GM06990 (cell line): ENCODE results near the gene LRFN4.

Source experiments
- DNase-seq: peaks from one replicate; pipeline ENCODE4 v3.0.0-alpha.2; 2011; ENCODE audit not compliant: insufficient read length; ENCODE audit errors: extremely low read depth
- H3K27me3 ChIP-seq: replicated peaks from 2 replicates; pipeline ENCODE4 v1.6.0; 2011; ENCODE audit warnings: low read length; ENCODE audit not compliant: control insufficient read depth, insufficient read depth
- H3K36me3 ChIP-seq: 2 replicates; pipeline ENCODE4 v1.5.1; 2011; ENCODE audit warnings: low read length; ENCODE audit not compliant: control insufficient read depth, insufficient read depth
- H3K4me3 ChIP-seq: replicated peaks from 2 replicates; pipeline ENCODE4 v1.5.1; 2011; ENCODE audit warnings: low read depth, mild to moderate bottlenecking, control low read depth, low read length
- CTCF ChIP-seq: IDR thresholded peaks from 2 replicates; pipeline ENCODE4 v1.5.1; 2011; ENCODE audit warnings: low read length, control low read depth, mild to moderate bottlenecking, inconsistent platforms; ENCODE audit not compliant: insufficient read depth, poor library complexity, severe bottlenecking

Gene LRFN4

GRCh38 chr11:66884443-66884842, 27.6 kb downstream of the LRFN4 start:
- Histone ChIP-seq H3K27me3 (no peaks in the 10 kb centered on the region), H3K4me3 (no peak overlapping the region), H3K36me3 (no peaks in the 10 kb centered on the region)
- TF ChIP-seq CTCF, result no peak
- no peak for DNase-seq

- no peak for TF ChIP-seq CTCF
- no peak for DNase-seq
- Histone ChIP-seq H3K4me3 (no peak overlapping the region), H3K27me3 (no peaks in the 10 kb centered on the region), H3K36me3 (no peaks in the 10 kb centered on the region)
These were observed 28.6 kb downstream of the LRFN4 start for GRCh38 chr11:66885469-66885868.

GRCh38 chr11:66885950-66886440, 29.1 kb downstream of the LRFN4 start:
- Histone ChIP-seq H3K36me3 (no peaks in the 10 kb centered on the region), H3K4me3 (no peak overlapping the region), H3K27me3 (no peaks in the 10 kb centered on the region)
- no peak for DNase-seq
- no peak for TF ChIP-seq CTCF

GRCh38 chr11:66886671-66887221, 29.9 kb downstream of the LRFN4 start:
- no peak for TF ChIP-seq CTCF
- DNase-seq, result no peak
- no peak overlapping the region for H3K4me3 ChIP-seq
- no peaks in the 10 kb centered on the region for H3K27me3 ChIP-seq
- no peaks in the 10 kb centered on the region for H3K36me3 ChIP-seq

- Histone ChIP-seq H3K4me3 (no peak overlapping the region), H3K27me3 (no peaks in the 10 kb centered on the region), H3K36me3 (no peaks in the 10 kb centered on the region)
- TF ChIP-seq CTCF, result no peak
- DNase-seq, result no peak
These were observed 30.7 kb downstream of the LRFN4 start for GRCh38 chr11:66887526-66887925.

GRCh38 chr11:66888282-66888681, 31.4 kb downstream of the LRFN4 start:
- H3K4me3 ChIP-seq, result no peak overlapping the region
- no peak for DNase-seq
- H3K27me3 ChIP-seq, result no peaks in the 10 kb centered on the region
- TF ChIP-seq CTCF, result no peak
- no peaks in the 10 kb centered on the region for H3K36me3 ChIP-seq
